ENCODE measurements around the gene UBE2H.

Gene UBE2H

GRCh38 chr7:129785685-129786514 is 166.9 kb downstream of the UBE2H start:
- DNase-seq (ENCODE audit: low read depth) = no peak

- DNase-seq (ENCODE audit: low read depth) = no peak
Measured at GRCh38 chr7:129784783-129785684, 167.7 kb downstream of the UBE2H start.

- DNase-seq (ENCODE audit: low read depth) = no peak
Measured at GRCh38 chr7:129784437-129784782, 168.3 kb downstream of the UBE2H start.

GRCh38 chr7:129783584-129783919 is 169.2 kb downstream of the UBE2H start:
- DNase-seq (ENCODE audit: low read depth) = no peak

GRCh38 chr7:129782818-129783583 is 169.8 kb downstream of the UBE2H start:
- no peak for DNase-seq (ENCODE audit: low read depth)

- DNase-seq (ENCODE audit: low read depth) = no peak
Measured at GRCh38 chr7:129781928-129782817, 170.6 kb downstream of the UBE2H start.

GRCh38 chr7:129780974-129781927 is 171.5 kb downstream of the UBE2H start:
- no peak for DNase-seq (ENCODE audit: low read depth)
